ENCODE measurements around the gene CDON. TPM values are rescaled to one million over a fixed set of nuclear protein-coding genes. Genes with fewer than 3 reads are reported as not detected.
A peak's percentile ranks its signal among the peaks of the same experiment; 100 is the strongest.

Gene CDON
- polyA plus RNA-seq, 1 of the 3 experiments (the other 2 are of a cell fraction): 3.7 TPM

- TF ChIP-seq ZBTB33 (IDR thresholded peaks at IDR 0.05; ENCODE audit: borderline replicate concordance, low read depth): no peak
- peak; percentile 86; the same call in 1 of the 2 replicates for TF ChIP-seq NFIC (IDR thresholded peaks at IDR 0.05; ENCODE audit: borderline replicate concordance)
- peak; percentile 50 for TF ChIP-seq RAD21 (IDR thresholded peaks at IDR 0.05; ENCODE audit: low read length)
- peak; percentile 3; the same call in 1 of the 2 replicates for TF ChIP-seq SIN3A (IDR thresholded peaks at IDR 0.05; ENCODE audit: borderline replicate concordance, low read depth, low read length)
- TF ChIP-seq PBX3 (IDR thresholded peaks at IDR 0.05): peak; percentile 91
- peak; percentile 43 for TF ChIP-seq CHD2 (IDR thresholded peaks at IDR 0.05; ENCODE audit: low read length, partially characterized antibody)
- TF ChIP-seq MXI1 (IDR thresholded peaks at IDR 0.05; ENCODE audit: low read depth, low read length): peak; percentile 67
- TF ChIP-seq ELF1 (IDR thresholded peaks at IDR 0.05): no peak
- 0 out of 2 replicates have a peak, but pooled peaks have one; percentile 16 for TF ChIP-seq RCOR1 (IDR thresholded peaks at IDR 0.05; ENCODE audit: low read length)
- TF ChIP-seq RFX5 (IDR thresholded peaks at IDR 0.05; ENCODE audit: low read length): no peak
- no peak for TF ChIP-seq GABPA (IDR thresholded peaks at IDR 0.05; ENCODE audit: low read depth)
These were observed at the start of gene CDON (continued) for GRCh38 chr11:126062679-126063506.

- H3K36me3 ChIP-seq (replicated peaks in 1 of 2; ENCODE audit: control insufficient read depth in 1 of 2, insufficient read depth in 2 of 2, low read length in 1 of 2): no peaks in the 10 kb centered on the region
- no peak overlapping the region for H3K9ac ChIP-seq
- DNase-seq: peak; percentile 84
- H3K9me3 ChIP-seq: no peaks in the 10 kb centered on the region
- peak overlapping the region; percentile 66 to 100; a peak in 3 of 4 replicates for H3K27ac ChIP-seq (ENCODE audit: low read depth in 2 of 2, low read length in 1 of 2)
- no peaks in the 10 kb centered on the region for H3F3A ChIP-seq (replicated peaks; ENCODE audit: insufficient read depth)
- no peaks in the 10 kb centered on the region for H3K27me3 ChIP-seq (ENCODE audit: insufficient read depth)
- no peak overlapping the region for H2AFZ ChIP-seq (ENCODE audit: low read depth)
- ChIA-PET CTCF (interaction anchor here (0.5 to 8.0 kb wide), 10 partner anchors 8 to 82 kb away, joined by 3 to 95 read pairs (median 15); partner anchors contain the start of gene CDON), POLR2A (interaction anchor here (0.6 to 6.1 kb wide), 11 partner anchors 7 to 209 kb away, joined by 3 to 69 read pairs (median 4); partner anchors contain the start of genes CDON and PUS3)
- WGBS (ENCODE audit: low lambda C conversion rate): 69% methylated on average over 4 of the region's 8 CpGs
- H3K4me3 ChIP-seq (ENCODE audit: low read depth in 2 of 2, low read length in 1 of 2): no peak overlapping the region
- H3K9me2 ChIP-seq: no peaks in the 10 kb centered on the region
- no peaks in the 10 kb centered on the region for H4K20me1 ChIP-seq (ENCODE audit: insufficient read depth)
- H3K4me1 ChIP-seq (ENCODE audit: control insufficient read depth in 1 of 2, insufficient read depth in 2 of 2, low read depth in 1 of 2, low read length in 1 of 2): peaks cover 44 to 74% of the 10 kb centered on the region in 2 experiments
- no peaks in the 10 kb centered on the region for H3K79me2 ChIP-seq (ENCODE audit: insufficient read depth)
- no peak overlapping the region for H3K4me2 ChIP-seq
- TF ChIP-seq CHD2 (IDR thresholded peaks at IDR 0.05; ENCODE audit: low read length, partially characterized antibody) (peak; percentile 91), IRF3 (IDR thresholded peaks at IDR 0.05; ENCODE audit: low read depth, low read length) (no peak), RCOR1 (IDR thresholded peaks at IDR 0.05; ENCODE audit: low read length) (peak; percentile 94), NFIC (IDR thresholded peaks at IDR 0.05; ENCODE audit: borderline replicate concordance) (peak; percentile 25; the same call in 1 of the 2 replicates), ZBTB33 (IDR thresholded peaks at IDR 0.05; ENCODE audit: borderline replicate concordance, low read depth) (no peak), FOXJ3 (CRISPR knock-in tag; IDR thresholded peaks at IDR 0.05) (peak; percentile 98), POLR2AphosphoS5 (IDR thresholded peaks at IDR 0.05; ENCODE audit: low read depth, low read length) (peak; percentile 40; the same call in 1 of the 2 replicates), CTCF (IDR thresholded peaks at IDR 0.05) (no peak), MXI1 (IDR thresholded peaks at IDR 0.05; ENCODE audit: low read depth, low read length) (peak; percentile 88), RXRA (IDR thresholded peaks at IDR 0.05; ENCODE audit: borderline replicate concordance, low read depth) (no peak), SMC3 (IDR thresholded peaks at IDR 0.05; ENCODE audit: low read depth, low read length) (peak; percentile 3; the same call in 1 of the 2 replicates), TAF1 (IDR thresholded peaks at IDR 0.05; ENCODE audit: borderline replicate concordance, low read depth, low read length) (no peak), EZH2phosphoT487 (IDR thresholded peaks at IDR 0.05; ENCODE audit: borderline replicate concordance, low read depth) (no peak), RAD21 (IDR thresholded peaks at IDR 0.05; ENCODE audit: low read length) (peak; percentile 37)
These were observed 48.9 kb upstream of the CDON start for GRCh38 chr11:126111458-126112116.
